SHP77 treated with DMSO at 0.1 percent for 48 hours (cell line): ENCODE data around the gene ASS1.

ENCODE experiments used
- DNase-seq: peaks from one replicate; lab custom pipeline; 2025; lab: John Stamatoyannopoulos, UW

The ASS1 gene

DNA sequence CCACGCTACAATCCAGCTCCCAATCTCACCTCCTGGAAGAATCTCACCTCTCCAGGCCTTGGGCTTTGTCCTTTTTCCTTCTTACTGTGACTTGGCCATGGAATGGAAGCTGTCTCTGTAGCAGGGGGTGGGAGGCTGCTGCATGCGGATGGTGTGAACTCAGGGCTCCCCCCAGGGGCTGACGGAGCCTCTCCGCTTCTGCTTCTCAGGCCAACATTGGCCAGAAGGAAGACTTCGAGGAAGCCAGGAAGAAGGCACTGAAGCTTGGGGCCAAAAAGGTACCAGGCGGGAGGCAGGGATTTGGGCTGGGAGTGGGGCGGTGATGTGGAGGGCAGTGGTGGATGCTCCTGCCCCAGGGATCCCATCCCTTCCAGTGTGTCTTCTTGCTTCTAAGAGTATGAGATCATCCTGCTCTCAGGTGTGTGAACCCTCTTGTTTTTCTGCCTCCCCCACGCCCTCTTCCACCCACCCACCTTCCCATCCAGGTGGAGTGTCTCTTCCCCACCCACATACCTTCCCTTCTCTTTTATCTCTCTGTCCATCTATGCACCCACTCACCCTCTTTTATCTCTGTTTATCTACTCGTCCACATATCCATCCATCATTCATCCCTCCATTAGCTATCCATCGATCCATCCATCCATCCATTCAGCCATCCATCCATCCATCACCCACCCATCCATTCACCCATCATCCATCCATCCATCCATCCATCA, 9.5 kb downstream of the ASS1 start:
- no peak for DNase-seq

DNA sequence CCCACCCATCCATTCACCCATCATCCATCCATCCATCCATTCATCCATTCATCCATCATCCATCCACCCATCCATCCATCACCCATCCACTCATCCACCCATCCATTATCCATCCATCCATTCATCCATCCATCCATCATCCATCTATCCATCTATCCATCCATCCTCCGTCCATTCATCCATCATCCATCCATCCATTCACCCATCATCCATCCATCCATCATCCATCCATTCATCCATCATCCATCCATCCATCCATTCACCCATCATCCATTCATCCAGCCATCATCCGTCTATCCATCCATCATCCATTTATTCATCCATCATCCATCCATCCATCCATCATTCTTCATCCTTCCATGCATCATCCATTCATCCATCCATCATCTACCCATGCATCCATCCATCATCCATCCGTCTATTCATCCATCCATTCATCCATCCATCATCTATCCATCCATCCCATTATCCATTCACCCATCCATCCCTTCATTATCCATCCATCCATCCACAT, 10.1 kb downstream of the ASS1 start:
- no peak for DNase-seq

GRCh38 chr9:130458027-130458803, 13.5 kb downstream of the ASS1 start:
- DNase-seq, result no peak

DNA sequence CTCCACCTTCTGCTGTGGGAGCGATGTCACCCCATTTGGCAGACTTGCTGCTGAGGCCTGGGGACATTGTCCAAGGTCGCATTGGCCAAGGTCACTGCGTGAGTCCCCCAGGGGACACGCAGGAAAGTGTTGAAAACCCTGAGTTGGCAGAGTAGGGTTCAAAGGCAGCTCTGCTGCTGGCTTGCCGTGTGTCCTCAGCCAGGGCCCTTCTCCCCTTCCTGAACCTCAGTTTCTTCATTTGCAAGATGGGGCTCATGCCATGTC, 14.0 kb downstream of the ASS1 start:
- no peak for DNase-seq

DNA sequence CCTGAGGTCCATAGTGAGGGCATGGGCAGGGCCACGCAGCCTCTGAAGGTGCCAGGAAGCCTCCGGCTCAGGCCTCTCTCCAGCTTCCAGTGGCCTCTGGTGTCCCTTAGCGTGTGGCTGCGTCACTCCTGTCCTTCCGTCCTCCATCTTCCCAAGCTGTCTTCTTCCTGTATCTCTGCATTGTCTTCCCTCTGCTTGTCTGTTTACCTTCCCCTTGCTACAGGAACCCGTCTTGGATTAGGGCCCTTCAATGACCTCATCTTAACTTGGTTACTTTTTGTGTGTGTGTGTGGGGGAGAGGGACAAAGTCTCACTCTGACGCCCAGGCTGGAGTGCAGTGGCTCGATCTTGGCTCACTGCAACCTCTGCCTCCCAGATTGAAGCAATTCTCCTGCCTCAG, 14.4 kb downstream of the ASS1 start:
- no peak for DNase-seq

DNA sequence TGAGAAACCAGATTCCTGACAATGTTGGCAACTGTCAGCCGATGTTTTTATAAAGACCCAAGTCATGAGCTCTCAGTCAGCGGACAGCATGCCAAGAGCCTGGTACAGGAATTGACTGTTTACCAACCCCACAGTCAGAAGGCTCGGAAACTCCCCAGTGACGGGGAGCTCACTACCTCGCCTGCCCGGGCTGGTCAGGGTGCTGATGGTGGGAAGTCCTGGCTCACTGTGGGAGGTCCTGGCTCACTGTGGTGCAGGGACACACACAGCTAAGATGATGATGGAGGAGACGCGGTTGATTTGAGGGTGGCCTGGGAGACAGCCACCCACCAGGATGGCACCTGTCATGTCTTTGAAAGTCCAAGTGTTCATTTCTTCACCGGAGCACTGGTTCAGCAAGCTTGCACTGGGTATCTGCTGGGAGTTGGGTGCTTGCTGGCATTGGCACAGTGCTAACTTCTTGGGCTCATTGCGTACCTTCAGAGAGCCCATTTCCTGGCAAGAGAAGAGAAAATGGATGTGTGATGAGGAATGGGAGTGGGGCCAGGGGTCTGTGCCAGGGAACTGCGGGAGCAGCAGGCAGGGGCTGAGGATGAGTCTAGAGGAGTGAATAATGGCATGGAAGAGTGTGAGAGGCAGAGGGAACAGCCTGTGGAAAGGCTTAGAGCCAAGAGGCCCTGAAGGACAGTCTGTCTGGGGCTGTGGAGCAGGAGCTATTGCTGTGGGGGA, 15.3 kb downstream of the ASS1 start:
- no peak for DNase-seq

GRCh38 chr9:130461218-130461630, 16.5 kb downstream of the ASS1 start:
- DNase-seq, result no peak

- DNase-seq, result no peak
Observed at GRCh38 chr9:130461731-130462130, 17.0 kb downstream of the ASS1 start.

- no peak for DNase-seq
Observed at GRCh38 chr9:130462685-130463540, 18.2 kb downstream of the ASS1 start.

GRCh38 chr9:130463763-130464745, 19.3 kb downstream of the ASS1 start:
- DNase-seq, result no peak

DNA sequence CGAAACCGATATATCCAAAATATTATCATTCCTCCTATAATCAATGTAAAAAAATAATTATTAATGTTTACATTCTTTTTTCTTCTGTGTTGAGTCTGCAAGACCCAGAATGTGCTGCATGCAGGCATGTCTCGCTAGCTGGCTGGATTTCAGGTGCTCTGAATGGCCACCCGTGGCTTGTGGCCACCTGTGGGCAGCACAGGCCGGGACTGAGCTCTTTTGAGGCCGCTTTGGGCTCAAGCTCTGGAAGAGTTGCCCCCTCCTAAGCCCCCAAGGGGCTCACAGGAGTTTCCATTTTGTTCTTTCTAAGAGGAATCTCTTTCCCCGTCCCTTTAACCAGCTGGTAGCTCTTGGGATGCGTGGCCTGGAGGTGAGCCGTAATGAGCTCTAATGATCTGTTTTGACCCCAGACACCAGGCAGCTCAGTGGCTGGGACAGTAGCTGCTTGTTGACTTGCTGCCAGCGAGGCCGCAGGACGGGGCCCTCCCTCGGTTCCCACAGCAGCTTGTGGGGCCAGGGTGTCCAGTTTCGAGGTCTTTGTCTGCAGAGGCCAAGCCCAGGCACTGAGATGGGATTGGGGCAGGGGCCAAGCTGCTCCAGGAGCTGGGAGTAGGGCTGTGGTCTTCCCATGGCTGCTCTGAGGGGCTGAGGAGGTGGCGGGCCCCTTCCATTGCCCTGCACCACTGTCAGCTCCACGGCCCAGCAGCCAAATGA, 20.8 kb downstream of the ASS1 start:
- no peak for DNase-seq

GRCh38 chr9:130466537-130467217, 21.9 kb downstream of the ASS1 start:
- no peak for DNase-seq

- DNase-seq, result no peak
Observed at GRCh38 chr9:130467316-130467715, 22.6 kb downstream of the ASS1 start.

DNA sequence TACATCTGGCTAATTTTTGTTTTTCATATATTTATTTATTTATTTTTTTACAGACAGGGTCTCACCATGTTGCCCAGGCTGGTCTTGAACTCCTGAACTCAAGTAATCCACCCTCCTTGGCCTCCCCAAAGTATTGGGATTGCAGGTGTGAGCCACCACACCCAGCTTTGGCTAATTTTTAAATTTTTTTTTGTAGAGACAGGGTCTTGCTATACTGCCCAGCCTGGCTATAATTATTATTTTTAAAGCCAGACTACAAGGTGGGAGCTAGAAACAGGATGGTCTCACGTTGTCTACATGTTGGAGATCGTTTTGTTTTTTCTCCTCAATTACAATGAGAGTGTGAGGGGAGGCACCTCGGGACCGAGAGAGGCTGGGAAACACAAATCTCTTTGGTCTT, 23.8 kb downstream of the ASS1 start:
- DNase-seq, result no peak

DNA sequence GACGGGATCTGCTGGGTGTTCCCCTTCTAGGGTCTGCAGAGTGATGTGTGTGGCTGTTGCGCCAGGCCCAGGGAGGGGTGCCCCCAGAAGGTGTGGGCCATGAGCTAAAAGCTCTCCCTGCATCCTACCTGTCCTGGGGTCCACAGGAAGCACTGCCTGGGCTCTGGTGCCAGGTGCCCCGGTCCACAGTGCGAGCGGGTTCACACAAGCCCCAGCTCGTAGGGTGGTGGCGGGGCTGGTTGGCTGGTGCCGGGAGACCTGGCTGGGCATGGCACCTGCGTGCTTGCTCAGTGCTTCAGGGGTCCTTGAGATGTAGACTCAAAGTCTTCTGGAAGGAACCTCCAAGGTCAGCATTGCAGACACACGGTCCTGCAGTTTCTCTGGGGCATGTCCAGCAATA, 25.5 kb downstream of the ASS1 start:
- DNase-seq, result no peak

GRCh38 chr9:130470950-130471349, 26.2 kb downstream of the ASS1 start:
- no peak for DNase-seq

GRCh38 chr9:130471411-130472183, 26.8 kb downstream of the ASS1 start:
- DNase-seq, result no peak

DNA sequence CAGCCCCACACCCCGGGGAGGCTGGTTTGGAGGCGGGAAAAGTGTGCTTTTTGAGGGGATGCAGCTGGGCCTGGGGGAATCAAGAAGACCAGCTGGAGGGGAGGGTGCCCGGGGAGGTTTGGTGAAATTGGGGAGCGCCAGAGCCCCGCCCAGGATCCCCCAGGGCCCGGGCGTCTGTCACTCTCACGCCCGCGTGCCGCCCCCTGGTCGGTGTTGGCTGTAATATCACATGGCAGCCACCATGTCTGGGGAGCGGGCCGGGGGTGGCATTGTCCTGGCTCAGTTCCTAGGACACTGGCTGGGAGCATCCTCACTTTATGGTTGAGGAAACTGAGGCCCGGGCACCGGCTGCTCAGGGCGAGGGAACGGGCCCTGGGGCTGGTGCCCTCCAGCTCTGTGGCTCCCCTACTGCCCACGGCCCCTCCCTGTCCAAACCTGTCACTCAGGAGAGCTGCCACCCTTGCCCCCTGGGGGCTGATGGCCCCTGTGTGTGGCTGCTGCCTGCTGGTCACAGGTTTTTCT, 27.5 kb downstream of the ASS1 start:
- no peak for DNase-seq

- DNase-seq, result no peak
Observed at GRCh38 chr9:130473009-130473408, 28.2 kb downstream of the ASS1 start.
